Hepatocyte (in vitro differentiated cells): ENCODE results near the gene SNAPC2.

Experiments used
- CTCF ChIP-seq: fragments of 200-600 bp; sonication (generic); IDR thresholded peaks from 2 replicates; pipeline ENCODE4 v1.5.1; 2016; ENCODE audit warnings: antibody characterized with exemption, mild to moderate bottlenecking; ENCODE audit not compliant: poor library complexity
- EZH2 ChIP-seq: fragments of 200-600 bp; sonication (generic); IDR thresholded peaks from 2 replicates; pipeline ENCODE4 v1.6.1; 2016; ENCODE audit warnings: antibody characterized with exemption, mild to moderate bottlenecking, borderline replicate concordance
- EZH2phosphoT487 ChIP-seq: fragments of 200-600 bp; sonication (generic); IDR thresholded peaks from one replicate; pipeline ENCODE4 v1.6.1; 2018; ENCODE audit warnings: antibody characterized with exemption, mild to moderate bottlenecking, low read depth, moderate library complexity; ENCODE audit not compliant: unreplicated experiment, severe bottlenecking

- TF ChIP-seq CTCF: no peak
- TF ChIP-seq EZH2: no peak
- no peak for TF ChIP-seq EZH2phosphoT487
Measured at GRCh38 chr19:7897292-7897691, 22.8 kb upstream of the SNAPC2 start.
